HG03064 (cell line): Measurements from ENCODE around the gene KMT2E.
"Not testable (repeated sequence)": the region's sequence is repeated elsewhere in the genome, so short reads cannot be mapped to it uniquely, and the experiment has no call there.

Experiments used
- ATAC-seq: cut with Tn5 transposase; IDR thresholded peaks from one replicate; pipeline ENCODE4 v1.9.1; 2021; ENCODE audit warnings: low read depth; ENCODE audit not compliant: unreplicated experiment

KMT2E gene

DNA sequence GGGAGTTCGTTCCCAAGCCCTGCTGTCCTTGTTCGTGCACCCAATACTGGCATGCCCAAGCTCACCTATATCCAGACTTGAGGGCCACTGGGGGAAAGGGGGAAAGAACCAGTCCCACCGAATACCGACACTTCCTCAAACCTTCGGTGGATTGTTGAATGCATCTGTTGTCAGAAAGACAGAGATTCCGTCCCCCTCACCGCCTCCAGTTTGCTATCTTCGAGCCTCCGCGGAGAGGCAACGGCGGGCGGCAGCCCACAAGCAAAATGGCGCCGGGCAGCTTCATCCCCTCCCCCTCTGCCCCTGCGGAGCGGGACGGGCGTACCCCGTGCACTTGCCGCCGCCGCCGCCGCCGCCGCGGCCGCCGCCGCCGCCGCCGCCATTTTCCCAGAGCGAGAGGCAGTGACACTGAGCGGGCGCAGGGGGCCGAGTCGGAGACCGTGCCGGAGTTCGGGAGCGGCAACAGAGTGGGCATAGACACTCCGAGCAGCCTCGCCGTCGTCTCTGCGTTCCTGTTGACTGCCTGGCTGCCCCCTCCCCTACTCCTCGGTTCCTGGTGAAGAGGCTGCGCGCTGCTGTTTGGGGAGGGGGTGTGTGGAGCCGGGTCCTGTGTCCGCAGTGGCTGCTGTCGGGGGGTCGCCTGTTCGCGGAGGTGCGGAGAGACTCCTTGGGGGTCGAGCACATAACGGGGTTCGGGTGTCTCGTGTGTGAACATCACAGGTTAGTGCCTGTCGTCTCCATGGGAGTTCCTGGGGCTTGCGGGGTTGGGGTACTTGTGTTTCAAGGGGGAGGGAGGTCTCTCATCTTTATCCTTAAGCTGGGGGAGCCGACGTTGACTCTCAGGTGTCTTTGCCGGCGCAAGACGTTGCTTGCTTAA is at the start of gene KMT2E:
Gene KMT2E, plus strand, starts transcription at position 390 of the 877 bp plus-strand sequence. CDS start 26,748 bp downstream, outside the sequence.
- ATAC-seq: peak; percentile 21

DNA sequence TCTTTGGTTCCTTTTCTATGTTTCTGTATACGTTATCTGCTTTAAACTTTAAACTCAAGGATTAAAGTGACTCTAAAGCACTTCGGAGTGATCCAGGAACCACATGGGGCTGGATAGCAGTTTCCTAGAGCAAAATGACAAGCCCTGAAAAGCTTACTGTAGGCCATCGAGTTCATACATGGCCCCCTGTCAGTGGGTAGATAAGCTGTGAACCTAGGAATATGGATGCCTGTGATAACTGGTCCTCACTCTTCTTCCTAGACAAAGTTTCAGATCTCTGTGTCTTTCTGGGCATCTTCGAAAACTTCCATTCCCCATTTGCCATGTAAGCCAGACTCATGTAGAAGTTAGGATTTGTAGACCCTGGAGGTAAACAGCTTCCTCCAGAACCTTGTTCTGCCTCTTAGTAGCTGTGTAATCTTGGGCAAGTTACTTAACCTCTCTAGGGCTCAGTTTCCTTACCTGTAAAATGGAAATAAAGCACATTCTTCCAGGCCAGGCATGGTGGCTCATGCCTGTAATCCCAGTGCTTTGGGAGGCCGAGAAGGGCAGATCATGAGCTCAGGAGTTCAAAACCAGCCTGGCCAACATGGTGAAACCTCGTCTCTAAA is 49.3 kb upstream of the KMT2E start:
- no peak for ATAC-seq

DNA sequence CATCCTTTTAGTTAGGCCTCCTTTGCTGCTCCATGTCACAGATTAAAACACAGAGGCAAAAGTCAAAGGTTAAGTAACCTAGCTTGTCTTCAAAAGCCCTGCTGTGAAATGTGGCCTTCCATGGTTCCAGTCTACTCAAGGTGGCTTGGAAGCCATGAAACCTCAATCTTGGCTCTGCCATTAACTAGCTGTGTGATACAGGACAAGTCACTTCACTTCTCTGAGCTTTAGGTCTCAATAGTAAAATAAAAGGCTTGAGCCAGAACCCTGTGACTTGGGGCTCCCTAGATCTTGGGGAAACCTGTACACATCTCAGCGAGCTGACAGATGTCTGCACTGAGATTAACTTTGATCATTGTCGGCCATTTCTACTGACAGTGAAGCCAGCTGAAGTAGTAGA is 48.0 kb upstream of the KMT2E start:
- no peak for ATAC-seq

DNA sequence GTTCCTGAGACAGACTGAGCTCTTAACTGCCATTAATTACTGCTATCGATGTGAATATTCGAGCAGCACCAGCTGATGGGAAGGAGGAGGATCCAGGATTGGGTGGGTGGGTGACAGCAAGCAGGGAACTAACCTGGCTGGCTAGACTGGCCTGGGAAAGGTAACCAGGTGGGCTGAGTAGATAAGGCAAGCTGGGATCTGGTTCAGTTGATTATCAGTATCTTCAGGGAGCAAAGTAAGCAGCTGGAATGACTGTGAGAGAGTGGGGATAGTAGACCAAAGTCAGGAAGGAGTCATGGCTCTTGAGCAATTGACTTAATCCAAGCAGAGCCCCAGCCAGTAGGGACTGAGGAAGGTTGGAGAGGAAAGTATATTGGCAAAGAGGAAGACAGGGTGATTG is 46.9 kb upstream of the KMT2E start:
- ATAC-seq: no peak

DNA sequence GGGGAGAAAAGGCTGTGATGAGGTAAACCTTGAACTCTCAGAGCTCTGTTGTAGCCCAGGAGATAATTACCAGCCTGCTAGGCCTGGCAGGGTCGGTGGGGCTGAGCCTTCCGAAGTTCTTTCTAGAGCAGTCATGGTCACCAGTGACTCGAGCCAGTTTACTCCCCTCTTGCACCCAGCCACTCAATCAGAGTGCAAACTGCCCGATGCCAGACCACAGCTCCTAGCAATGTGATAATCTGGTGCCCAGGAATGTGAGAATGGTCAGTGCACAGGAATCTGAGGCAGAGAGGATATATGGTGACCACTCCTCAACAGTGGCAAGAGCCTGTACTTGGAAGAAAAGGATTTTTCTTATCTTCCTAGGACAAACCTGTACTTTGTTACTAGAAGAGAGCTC is 46.4 kb upstream of the KMT2E start:
- ATAC-seq: no peak

GRCh38 chr7:104968648-104969047 is 45.4 kb upstream of the KMT2E start:
- no peak for ATAC-seq

DNA sequence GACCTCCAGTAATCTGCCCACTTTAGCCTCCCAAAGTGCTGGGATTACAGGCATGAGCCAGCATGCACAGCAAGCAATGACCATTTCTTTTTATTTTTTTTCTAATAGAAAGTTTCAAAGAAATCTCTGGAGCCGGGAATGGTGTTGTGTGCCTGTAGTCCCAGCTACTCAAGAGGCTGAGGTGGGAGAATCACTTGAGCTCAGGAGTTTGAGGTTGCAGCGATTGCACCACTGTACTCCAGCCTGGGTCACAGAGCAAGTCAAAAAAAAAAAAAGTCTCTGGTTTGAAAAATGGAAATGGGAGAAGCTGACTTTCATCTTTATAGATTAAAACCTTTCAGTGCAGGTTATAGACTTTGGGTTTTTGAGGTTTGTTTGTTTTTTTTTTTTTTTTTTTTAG is 44.8 kb upstream of the KMT2E start:
- ATAC-seq: no peak

- no peak for ATAC-seq
These were observed 42.5 kb upstream of the KMT2E start for GRCh38 chr7:104971290-104972071.

GRCh38 chr7:104972500-104972899 is 41.5 kb upstream of the KMT2E start:
- ATAC-seq: no peak

GRCh38 chr7:104973227-104973626 is 40.8 kb upstream of the KMT2E start:
- no peak for ATAC-seq

DNA sequence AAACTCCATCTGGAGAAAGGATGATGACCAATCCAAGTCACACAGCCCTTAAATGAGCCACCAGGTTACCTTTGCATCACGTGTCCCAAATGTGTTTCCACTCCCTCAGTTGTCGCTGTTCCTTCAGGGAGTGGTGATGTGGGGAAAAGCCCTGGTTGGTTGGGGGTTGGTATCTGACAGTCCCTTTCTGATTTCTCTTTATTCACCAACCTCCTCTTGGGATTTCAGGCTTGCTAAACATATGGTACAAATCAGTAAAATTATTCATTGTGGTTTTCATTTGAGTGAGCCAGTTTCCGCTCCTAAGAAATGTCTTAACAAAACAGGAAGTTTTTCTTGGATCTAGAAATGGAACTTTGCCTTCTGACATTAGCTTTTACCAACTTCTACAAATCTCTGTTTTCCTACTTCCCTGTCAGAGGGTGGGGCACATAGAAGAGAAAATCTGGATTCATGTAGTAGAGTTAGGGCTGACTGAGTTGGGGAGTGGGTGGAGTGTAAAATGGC is 40.0 kb upstream of the KMT2E start:
- no peak for ATAC-seq

DNA sequence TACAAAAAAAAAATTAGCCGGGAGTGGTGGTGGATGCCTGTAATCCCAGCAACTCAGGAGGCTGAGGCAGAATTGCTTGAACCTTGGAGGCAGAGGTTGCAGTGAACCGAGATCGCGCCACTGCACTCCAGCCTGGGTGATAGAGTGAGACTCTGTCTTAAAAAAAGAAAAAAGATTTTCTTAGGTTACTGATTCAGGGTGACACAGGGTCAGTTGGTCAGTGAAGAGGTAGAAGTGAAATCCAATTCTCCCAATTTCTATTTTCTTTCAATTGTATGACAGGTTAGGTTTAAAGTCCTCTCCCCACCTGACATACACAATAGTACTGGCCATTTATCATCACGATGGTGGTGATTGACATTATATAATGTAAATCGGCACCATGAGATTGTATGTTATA is 38.5 kb upstream of the KMT2E start:
- not testable (repeated sequence) for ATAC-seq

DNA sequence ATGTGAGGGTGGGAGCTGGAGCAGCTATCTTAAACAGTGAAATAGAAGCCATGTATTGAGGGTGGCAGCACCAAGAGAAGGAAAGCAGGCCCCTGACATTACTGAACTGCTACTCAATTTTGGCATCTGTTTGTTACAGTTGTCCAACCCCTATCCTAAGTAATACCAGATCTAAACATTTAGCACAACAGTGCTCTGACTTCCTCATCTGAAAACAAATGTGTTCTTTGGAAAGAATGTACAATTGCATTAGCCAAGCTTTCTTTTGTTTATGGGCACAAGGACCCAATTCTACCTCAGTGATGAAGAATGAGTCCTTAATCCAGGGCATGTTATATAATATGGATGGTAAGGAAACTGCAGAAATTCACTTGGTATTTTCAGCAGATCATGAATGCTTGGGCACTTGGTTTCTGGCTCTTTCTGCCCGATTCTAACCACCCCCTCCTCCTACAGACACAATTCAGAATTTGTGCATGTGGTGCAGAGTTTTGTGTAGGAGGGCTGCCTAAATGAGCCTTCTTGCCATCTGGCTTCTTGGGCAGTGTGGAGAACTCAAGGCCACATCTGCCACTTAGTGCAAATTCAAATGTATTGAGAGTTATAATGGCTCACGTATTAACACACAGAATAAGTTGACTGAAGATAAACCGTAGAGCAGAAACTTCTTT is 36.9 kb upstream of the KMT2E start:
- no peak for ATAC-seq

DNA sequence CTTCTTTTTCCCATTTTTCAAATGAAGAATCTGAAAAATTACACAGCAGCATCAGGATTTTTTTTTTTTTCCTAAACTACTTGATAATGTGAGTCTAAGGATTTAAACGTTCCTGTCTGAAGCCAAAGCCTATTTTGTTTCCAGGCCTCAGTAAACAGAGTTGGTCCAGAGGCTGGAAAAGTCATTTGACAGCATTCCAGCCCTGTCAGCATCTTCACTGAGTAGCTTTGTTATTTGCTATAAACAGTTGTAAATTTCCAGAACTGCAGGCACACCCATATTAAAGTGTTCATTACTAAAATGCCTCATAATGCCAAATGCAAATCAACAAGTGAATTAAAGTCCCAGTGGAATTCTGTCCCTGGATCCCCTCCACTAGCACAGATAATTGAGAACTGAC is 35.5 kb upstream of the KMT2E start:
- ATAC-seq: no peak

DNA sequence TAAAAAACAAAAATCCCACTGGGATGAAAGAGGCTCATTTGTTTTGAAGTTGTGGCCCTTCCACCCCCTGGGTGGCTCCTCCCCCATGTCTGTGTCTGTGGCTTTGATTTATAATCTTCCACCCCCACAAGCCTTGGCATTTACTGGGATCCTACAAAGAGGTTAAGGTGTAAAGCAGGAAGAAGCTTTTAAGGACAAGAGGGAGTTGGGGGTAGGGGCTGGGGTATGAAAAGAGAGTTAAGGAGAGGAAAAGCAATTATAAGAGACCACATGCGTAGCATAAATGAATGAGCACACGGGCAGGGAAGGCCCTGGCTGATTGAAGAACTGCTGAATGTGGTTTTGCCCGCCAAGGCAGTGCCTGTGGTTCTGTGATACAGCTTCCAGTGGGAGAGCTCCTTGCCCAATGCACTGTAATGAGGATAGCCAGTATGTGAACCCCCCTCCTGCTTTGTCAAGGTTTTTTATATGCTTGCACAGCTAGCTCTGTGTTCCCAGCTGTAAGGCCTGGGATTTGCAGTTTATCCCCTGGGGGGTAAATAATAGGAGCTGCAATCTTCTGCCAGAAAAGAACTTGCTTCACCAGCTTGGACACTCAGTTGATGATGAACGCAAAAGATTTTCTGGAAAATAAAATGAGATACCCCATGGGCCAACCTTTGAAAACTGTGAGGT is 34.7 kb upstream of the KMT2E start:
- ATAC-seq: no peak

DNA sequence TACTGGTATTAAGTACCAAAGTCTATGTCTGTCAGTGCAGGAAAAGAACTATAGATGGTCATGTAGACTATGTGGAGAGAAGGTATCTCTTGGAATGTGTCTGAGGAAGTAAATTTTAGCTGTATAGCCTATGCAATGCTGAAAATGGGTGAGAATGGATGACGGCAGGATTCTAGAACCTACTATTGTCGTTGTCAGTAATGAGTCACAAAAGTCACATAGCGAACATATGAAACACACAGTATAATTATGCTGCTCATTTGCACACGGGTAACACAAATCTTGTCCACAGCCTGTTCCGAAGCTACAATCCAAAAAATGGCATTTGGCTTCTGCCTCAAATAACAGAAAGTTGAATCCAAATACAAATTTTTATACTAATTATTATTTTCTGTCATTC is 33.6 kb upstream of the KMT2E start:
- no peak for ATAC-seq

DNA sequence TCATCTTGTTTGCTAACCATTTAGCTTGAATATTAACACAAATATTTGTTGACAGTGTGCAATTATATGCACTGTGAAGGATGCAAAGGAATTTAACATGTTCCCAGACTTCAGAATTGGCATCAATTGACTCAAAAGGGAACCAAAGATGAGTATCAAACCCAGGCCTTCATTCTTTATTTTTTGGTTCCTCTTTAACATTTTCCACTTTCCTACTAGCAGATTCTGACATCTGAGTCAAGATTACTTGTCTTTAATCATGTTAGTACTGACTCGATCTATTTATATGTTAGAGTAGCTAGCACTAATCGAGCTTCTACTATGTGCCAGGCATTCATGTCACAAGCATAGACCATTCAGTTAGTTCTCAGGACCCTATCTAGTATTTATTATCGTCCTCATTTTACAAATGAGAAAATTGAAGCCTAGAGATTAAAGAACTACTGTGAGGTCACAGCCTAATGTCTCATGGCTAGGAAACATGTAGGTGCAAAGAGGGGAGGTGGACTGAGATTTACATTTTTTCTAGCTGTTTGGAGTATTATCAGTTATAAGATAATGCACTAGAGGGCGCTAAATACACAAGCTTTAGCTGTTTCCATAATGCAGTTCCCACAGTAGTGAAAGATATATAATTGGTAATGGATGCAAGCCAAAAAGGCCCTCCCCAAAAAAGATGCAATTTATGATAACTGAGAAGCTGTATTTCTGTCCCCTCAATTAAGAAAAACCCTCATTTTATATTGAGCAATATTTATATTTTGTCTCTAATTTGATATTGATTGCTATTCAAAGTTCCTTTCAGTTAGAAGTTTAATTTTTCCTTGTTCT is 32.9 kb upstream of the KMT2E start:
- no peak for ATAC-seq

GRCh38 chr7:104981672-104982037 is 32.4 kb upstream of the KMT2E start:
- ATAC-seq: no peak
